B cell (primary cell): Measurements from ENCODE around the gene PLTP. TPM values are rescaled to one million over a fixed set of nuclear protein-coding genes. Genes with fewer than 3 reads are reported as not detected.

ENCODE experiments used
- ATAC-seq: fragments of 200-7000 bp; cut with Tn5 transposase; one replicate; pipeline ENCODE4 v1.10.0; 2021; ENCODE audit warnings: low read depth, mild to moderate bottlenecking, moderate number of reproducible peaks, moderate library complexity
- CTCF ChIA-PET: fragments of 350-600 bp; sonication (Branson Sonifier 250); formaldehyde crosslinking; loops from one replicate; lab custom pipeline; 2021; ENCODE audit warnings: antibody characterized with exemption, inconsistent platforms; lab: Charles Lee
- POLR2A ChIA-PET: fragments of 350-600 bp; sonication (Branson Sonifier 250); formaldehyde crosslinking; loops from one replicate; lab custom pipeline; 2021; ENCODE audit warnings: antibody characterized with exemption; lab: Charles Lee
- DNase-seq: peaks from one replicate; pipeline ENCODE4 v3.0.0; 2013
- H2AFZ ChIP-seq: 2 replicates; pipeline ENCODE4 v1.6.1; 2012; ENCODE audit warnings: mild to moderate bottlenecking, low read depth, low read length; ENCODE audit not compliant: insufficient read depth, poor library complexity, severe bottlenecking
- H3K27ac ChIP-seq, 2 donors: 1 replicate in 1 of 2; 2 replicates in 1 of 2; pipeline ENCODE4 v1.5.1; 2012 to 2013; ENCODE audit warnings: low read length in 2 of 2, mild to moderate bottlenecking in 2 of 2, moderate library complexity in 1 of 2
- H3K27me3 ChIP-seq, 4 experiments: fragments of 200-600 bp in 1 of 4; sonication (generic) in 1 of 4; replicated peaks in 1 of 4; 1 replicate in 2 of 4; 2 replicates in 2 of 4; pipeline versions ENCODE4 v1.6.1 to v1.7.0; 2013 to 2016; ENCODE audit warnings: low read length in 3 of 4, mild to moderate bottlenecking in 2 of 4, mixed read lengths in 1 of 4, moderate library complexity in 1 of 4; ENCODE audit not compliant: insufficient read depth in 4 of 4, control insufficient read depth in 3 of 4; ENCODE audit errors: control extremely low read depth in 1 of 4
- H3K36me3 ChIP-seq, 2 experiments: replicated peaks in 1 of 2; 1 replicate in 1 of 2; 2 replicates in 1 of 2; pipeline versions ENCODE4 v1.6.1 to v1.7.1; 2013; ENCODE audit warnings: low read length in 1 of 2; ENCODE audit not compliant: insufficient read depth in 2 of 2, control insufficient read depth in 1 of 2; ENCODE audit errors: control extremely low read depth in 1 of 2, extremely low read depth in 1 of 2
- H3K4me1 ChIP-seq, 2 donors: fragments of 200-600 bp in 1 of 2; sonication (generic) in 1 of 2; 1 replicate in 1 of 2; 2 replicates in 1 of 2; pipeline versions ENCODE4 v1.5.1 to v1.6.1; 2013 to 2017; ENCODE audit warnings: low read length in 2 of 2; ENCODE audit not compliant: control insufficient read depth in 2 of 2, insufficient read depth in 2 of 2
- H3K4me2 ChIP-seq: replicated peaks from 2 replicates; pipeline ENCODE3; 2012; ENCODE audit warnings: mild to moderate bottlenecking, low read depth, low read length; ENCODE audit not compliant: poor library complexity, severe bottlenecking
- H3K4me3 ChIP-seq, 5 experiments: fragments of 200-600 bp in 1 of 5; sonication (generic) in 1 of 5; 1 replicate in 3 of 5; 2 replicates in 2 of 5; pipeline versions ENCODE4 v1.5.1 to v1.7.0; 2011 to 2016; ENCODE audit warnings: low read length in 4 of 5, mild to moderate bottlenecking in 4 of 5, low read depth in 2 of 5, control low read depth in 1 of 5, moderate library complexity in 1 of 5; ENCODE audit not compliant: insufficient read depth in 1 of 5; ENCODE audit errors: control extremely low read depth in 1 of 5, extremely low read depth in 1 of 5
- H3K79me2 ChIP-seq: fragments of 200-600 bp; sonication (generic); one replicate; pipeline ENCODE4 v1.6.0; 2016; ENCODE audit warnings: low read length; ENCODE audit not compliant: control insufficient read depth, insufficient read depth
- H3K9ac ChIP-seq: fragments of 200-600 bp; sonication (generic); 2 replicates; pipeline ENCODE4 v1.6.1; 2017; ENCODE audit warnings: mild to moderate bottlenecking, low read length, moderate library complexity
- H3K9me3 ChIP-seq, 3 donors: one replicate each; pipeline versions ENCODE4 v1.6.1 to v1.7.1; 2013; ENCODE audit warnings: low read length in 2 of 3; ENCODE audit not compliant: control insufficient read depth in 2 of 3, insufficient read depth in 1 of 3; ENCODE audit errors: control extremely low read depth in 1 of 3
- H4K20me1 ChIP-seq: 2 replicates; pipeline ENCODE4 v1.6.0; 2012; ENCODE audit warnings: mild to moderate bottlenecking, low read length; ENCODE audit not compliant: insufficient read depth, control insufficient read depth, poor library complexity, severe bottlenecking
- H3K27ac Mint-ChIP-seq: one replicate; pipeline ENCODE4 v1.8.0; 2021; ENCODE audit warnings: mixed read lengths
- H3K27me3 Mint-ChIP-seq: one replicate; pipeline ENCODE4 v1.8.0; 2021; ENCODE audit warnings: mixed read lengths
- H3K4me1 Mint-ChIP-seq: one replicate; pipeline ENCODE4 v1.8.0; 2021; ENCODE audit warnings: mixed read lengths
- H3K4me3 Mint-ChIP-seq: one replicate; pipeline ENCODE4 v1.8.0; 2021; ENCODE audit warnings: mixed read lengths
- H3K9me3 Mint-ChIP-seq: one replicate; pipeline ENCODE4 v1.8.0; 2022; ENCODE audit warnings: mixed read lengths; ENCODE audit not compliant: insufficient read depth
- CTCF ChIP-seq: fragments of 200-600 bp; IDR thresholded peaks from one replicate; pipeline ENCODE4 v1.8.0; 2022; ENCODE audit warnings: antibody characterized with exemption, mild to moderate bottlenecking
- EZH2 ChIP-seq: IDR thresholded peaks from 2 replicates; pipeline ENCODE4 v1.6.1; 2012; ENCODE audit warnings: borderline replicate concordance, low read depth, mild to moderate bottlenecking, moderate library complexity, low read length; ENCODE audit not compliant: insufficient read depth, poor library complexity, severe bottlenecking
- WGBS: methylation state at CpG from one replicate; pipeline ENCODE4 v1.1.5; 2013; ENCODE audit warnings: missing lambda C conversion rate; ENCODE audit not compliant: insufficient coverage; 5-methylcytosine and 5-hydroxymethylcytosine counted together
- intact Hi-C: fragments of 100-400 bp; cut with micrococcal nuclease; formaldehyde crosslinking; loops from one replicate; pipeline ENCODE4 v1.10.0; 2022
- polyA plus RNA-seq: library from polyadenylated mRNA; depleted of rRNA; stranded (reverse); fragments of >200 nt; gene quantifications from 2 replicates; pipeline ENCODE4 v1.2.3, GENCODE V29; 2012
- total RNA-seq, 2 donors: library from RNA; stranded (reverse); fragments of 120-200 nt in 1 of 2; gene quantifications; 1 replicate in 1 of 2; 2 replicates in 1 of 2; pipeline versions ENCODE4 v1.2.3 to v1.2.4, GENCODE V29; 2013 to 2022

The PLTP gene
- total and polyA plus RNA-seq, 2 donors (not counting 1 experiment from before 2014, with no cell fraction given): 1.4 to 4.0 TPM

- Histone ChIP-seq H4K20me1 (peaks cover 15% of the 10 kb centered on the region), H3K4me1 (no peaks in the 10 kb centered on the region), H3K27me3 (no peaks in the 10 kb centered on the region), H3K9me3 (peaks cover 0 to 3% (median 0%) of the 10 kb centered on the region in 3 donors), H3K4me3 (no peak overlapping the region), H3K36me3 (peaks cover 0 to 69% of the 10 kb centered on the region in 2 experiments), H3K9ac (no peak overlapping the region), H3K27ac (no peak overlapping the region), H3K79me2 (no peaks in the 10 kb centered on the region), H2AFZ (no peak overlapping the region), H3K4me2 (no peak overlapping the region)
- WGBS: 97% methylated on average over 19 of the region's 19 CpGs
- POLR2A ChIA-PET: interaction anchor here (0.6 kb wide), 1 partner anchor 22 kb away, joined by 3 read pairs; no protein-coding TSS in a partner anchor
- Mint-ChIP-seq H3K27me3 (no peaks in the 10 kb centered on the region), H3K4me3 (no peak overlapping the region), H3K4me1 (peaks cover 4% of the 10 kb centered on the region), H3K9me3 (no peaks in the 10 kb centered on the region), H3K27ac (no peak overlapping the region)
- ATAC-seq: no peak
- DNase-seq: no peak
- no peak for TF ChIP-seq CTCF
- no peak for TF ChIP-seq EZH2
- CTCF ChIA-PET: interaction anchor here (1.0 to 2.2 kb wide), 4 partner anchors 9 to 18 kb away, joined by 3 to 11 read pairs (median 5); no protein-coding TSS in a partner anchor
- intact Hi-C loops: no loop called here
Observed at GRCh38 chr20:45951925-45952834, 40.2 kb upstream of the PLTP start.

GRCh38 chr20:45950330-45950646, 38.3 kb upstream of the PLTP start:
- intact Hi-C loops: no loop called here
- ChIA-PET CTCF (interaction anchor here (0.5 to 1.8 kb wide), 3 partner anchors 11 to 1392 kb away, joined by 3 to 6 read pairs (median 3); no protein-coding TSS in a partner anchor), POLR2A (interaction anchor here (1.6 kb wide), 1 partner anchor 20 kb away, joined by 5 read pairs; no protein-coding TSS in a partner anchor)
- peak; percentile 16 for DNase-seq
- Histone ChIP-seq H3K4me1 (no peaks in the 10 kb centered on the region), H3K36me3 (peaks cover 0 to 80% of the 10 kb centered on the region in 2 experiments), H3K27ac (no peak overlapping the region), H3K4me2 (no peak overlapping the region), H3K4me3 (no peak overlapping the region), H3K9me3 (peaks cover 0 to 3% (median 0%) of the 10 kb centered on the region in 3 donors), H4K20me1 (peaks cover 17% of the 10 kb centered on the region), H2AFZ (no peak overlapping the region), H3K9ac (no peak overlapping the region), H3K79me2 (no peaks in the 10 kb centered on the region), H3K27me3 (no peaks in the 10 kb centered on the region)
- Mint-ChIP-seq H3K4me3 (no peak overlapping the region), H3K27me3 (no peaks in the 10 kb centered on the region), H3K27ac (no peak overlapping the region), H3K4me1 (peaks cover 4% of the 10 kb centered on the region), H3K9me3 (no peaks in the 10 kb centered on the region)
- TF ChIP-seq EZH2 (no peak), CTCF (no peak)
- 100% methylated on average over 8 of the region's 9 CpGs for WGBS
- no peak for ATAC-seq
